Measurements from ENCODE around the gene SV2B. TPM values are rescaled to one million over a fixed set of nuclear protein-coding genes. Genes with fewer than 3 reads are reported as not detected.

Gene SV2B
- total and polyA plus RNA-seq, 8 donors, result 0.53 to 11.3 (median 5.2) TPM

GRCh38 chr15:91108421-91108820 is 8.4 kb downstream of the SV2B start:
- TF ChIP-seq, protein P1, sequence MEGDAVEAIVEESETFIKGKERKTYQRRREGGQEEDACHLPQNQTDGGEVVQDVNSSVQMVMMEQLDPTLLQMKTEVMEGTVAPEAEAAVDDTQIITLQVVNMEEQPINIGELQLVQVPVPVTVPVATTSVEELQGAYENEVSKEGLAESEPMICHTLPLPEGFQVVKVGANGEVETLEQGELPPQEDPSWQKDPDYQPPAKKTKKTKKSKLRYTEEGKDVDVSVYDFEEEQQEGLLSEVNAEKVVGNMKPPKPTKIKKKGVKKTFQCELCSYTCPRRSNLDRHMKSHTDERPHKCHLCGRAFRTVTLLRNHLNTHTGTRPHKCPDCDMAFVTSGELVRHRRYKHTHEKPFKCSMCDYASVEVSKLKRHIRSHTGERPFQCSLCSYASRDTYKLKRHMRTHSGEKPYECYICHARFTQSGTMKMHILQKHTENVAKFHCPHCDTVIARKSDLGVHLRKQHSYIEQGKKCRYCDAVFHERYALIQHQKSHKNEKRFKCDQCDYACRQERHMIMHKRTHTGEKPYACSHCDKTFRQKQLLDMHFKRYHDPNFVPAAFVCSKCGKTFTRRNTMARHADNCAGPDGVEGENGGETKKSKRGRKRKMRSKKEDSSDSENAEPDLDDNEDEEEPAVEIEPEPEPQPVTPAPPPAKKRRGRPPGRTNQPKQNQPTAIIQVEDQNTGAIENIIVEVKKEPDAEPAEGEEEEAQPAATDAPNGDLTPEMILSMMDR (IDR thresholded peaks at IDR 0.05), result no peak
- intact Hi-C loops (cut with DNase I), result no loop called here
- H3K4me3 ChIP-seq, result no peak overlapping the region
- H3K4me1 ChIP-seq, result no peaks in the 10 kb centered on the region
- DNase-seq (no peak), FAIRE-seq (no peak), ATAC-seq (no peak)
- H3K9me3 ChIP-seq, result no peaks in the 10 kb centered on the region
- WGBS, 2 donors, result 59 to 61% methylated on average over 4 of the region's 4 CpGs
- no peaks in the 10 kb centered on the region for H3K27me3 ChIP-seq
- H3K36me3 ChIP-seq, result no peaks in the 10 kb centered on the region
- no peak overlapping the region for H3K27ac ChIP-seq

DNA sequence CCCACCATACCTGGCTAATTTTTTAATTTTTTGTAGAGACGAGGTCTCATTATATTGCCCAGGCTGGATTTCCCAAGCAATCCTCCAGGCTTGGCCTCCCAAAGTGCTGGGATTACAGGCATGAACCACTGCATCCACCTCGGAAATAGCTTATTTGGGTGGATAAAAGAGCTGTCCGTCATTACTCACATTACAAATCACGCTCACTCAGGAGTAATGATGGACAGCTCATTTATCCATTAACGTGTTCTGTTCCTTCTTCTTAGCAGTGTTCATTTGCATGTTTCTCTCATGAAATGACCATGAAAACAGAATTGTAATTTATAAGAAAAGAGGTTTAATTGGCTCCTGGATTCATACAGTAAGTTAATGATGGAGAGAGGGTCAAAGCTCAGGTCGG is 9.8 kb downstream of the SV2B start:
- H3K27ac ChIP-seq, result no peak overlapping the region
- no peaks in the 10 kb centered on the region for H3K4me1 ChIP-seq
- ATAC-seq (no peak), DNase-seq (no peak), FAIRE-seq (no peak)
- 68 to 77% methylated on average over 6 of the region's 6 CpGs for WGBS, 2 donors
- no peak overlapping the region for H3K4me3 ChIP-seq
- H3K27me3 ChIP-seq, result no peaks in the 10 kb centered on the region
- TF ChIP-seq, protein P1 (IDR thresholded peaks at IDR 0.05), result no peak
- intact Hi-C loops (cut with DNase I), result no loop called here
- H3K9me3 ChIP-seq, result no peaks in the 10 kb centered on the region
- no peaks in the 10 kb centered on the region for H3K36me3 ChIP-seq

- ATAC-seq (peak in 1 of 4 donors; percentile 33), FAIRE-seq (no peak), DNase-seq (no peak)
- Histone ChIP-seq H3K36me3 (no peaks in the 10 kb centered on the region), H3K27me3 (no peaks in the 10 kb centered on the region), H3K4me3 (no peak overlapping the region), H3K27ac (no peak overlapping the region), H3K4me1 (no peaks in the 10 kb centered on the region), H3K9me3 (no peaks in the 10 kb centered on the region)
- intact Hi-C loops (cut with DNase I), result no loop called here
- 75 to 78% methylated on average over 11 of the region's 11 CpGs for WGBS, 2 donors
- TF ChIP-seq, protein P1 (IDR thresholded peaks at IDR 0.05), result no peak
Measured at GRCh38 chr15:91110407-91110806, 10.3 kb downstream of the SV2B start.

- Histone ChIP-seq H3K9me3 (no peaks in the 10 kb centered on the region), H3K4me1 (no peaks in the 10 kb centered on the region), H3K27me3 (no peaks in the 10 kb centered on the region), H3K27ac (no peak overlapping the region), H3K36me3 (no peaks in the 10 kb centered on the region), H3K4me3 (no peak overlapping the region)
- WGBS, 2 donors, result 53 to 63% methylated on average over 6 of the region's 6 CpGs
- FAIRE-seq, result no peak
- TF ChIP-seq, protein P1 (IDR thresholded peaks at IDR 0.05), result no peak
- ATAC-seq, result no peak
- intact Hi-C loops (cut with DNase I), result no loop called here
- DNase-seq, result no peak
Measured at GRCh38 chr15:91113030-91113429, 13.0 kb downstream of the SV2B start.

DNA sequence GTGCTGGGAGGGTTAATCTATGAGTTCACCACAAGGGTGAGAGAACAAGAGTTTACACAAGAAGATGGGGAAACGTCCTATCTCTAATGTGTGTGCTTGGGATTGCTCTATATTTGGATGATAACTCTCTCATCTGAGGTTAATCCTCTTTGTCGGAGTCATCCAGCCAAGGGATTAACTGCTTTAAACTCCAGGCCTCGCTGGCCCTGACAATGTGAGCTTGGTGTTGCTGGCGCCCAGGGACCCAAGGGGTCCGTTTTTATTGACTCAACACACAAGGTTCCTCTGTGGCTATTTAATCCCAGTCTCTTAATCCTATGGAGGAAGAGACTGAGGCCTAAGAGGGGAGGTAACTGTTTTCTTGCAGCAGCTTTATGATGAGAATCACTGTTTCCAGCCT is 14.2 kb downstream of the SV2B start:
- intact Hi-C loops (cut with DNase I), result no loop called here
- Histone ChIP-seq H3K4me3 (no peak overlapping the region), H3K27me3 (no peaks in the 10 kb centered on the region), H3K27ac (peak overlapping the region in 2 of 4 donors; percentile 17 to 44), H3K4me1 (no peaks in the 10 kb centered on the region), H3K36me3 (no peaks in the 10 kb centered on the region), H3K9me3 (no peaks in the 10 kb centered on the region)
- ATAC-seq (no peak), FAIRE-seq (no peak), DNase-seq (no peak)
- 59 to 62% methylated on average over 5 of the region's 5 CpGs for WGBS, 2 donors
- TF ChIP-seq, protein P1 (IDR thresholded peaks at IDR 0.05), result no peak
